Esophagus muscularis mucosa (tissue), 4 donors: ENCODE data around the gene ZNF784. TPM values are rescaled to one million over a fixed set of nuclear protein-coding genes. Genes with fewer than 3 reads are reported as not detected.
A peak's percentile ranks its signal among the peaks of the same experiment; 100 is the strongest.

ENCODE experiments used
- DNase-seq: peaks from one replicate; pipeline ENCODE4 v3.0.0-alpha.2; 2017; ENCODE audit errors: extremely low spot score
- H3K27ac ChIP-seq, 4 donors: fragments of 200-600 bp; sonication (generic); replicated peaks in 1 of 4; 1 replicate in 3 of 4; 2 replicates in 1 of 4; pipeline ENCODE4 v1.5.1; 2016 to 2019; ENCODE audit warnings: mild to moderate bottlenecking in 1 of 4
- H3K27me3 ChIP-seq, 4 donors: fragments of 200-600 bp; sonication (generic); one replicate each; pipeline versions ENCODE4 v1.5.1 to v1.6.0; 2016 to 2019
- H3K36me3 ChIP-seq, 4 donors: fragments of 200-600 bp; sonication (generic); one replicate each; pipeline ENCODE4 v1.5.1; 2016 to 2019
- H3K4me1 ChIP-seq, 4 donors: fragments of 200-600 bp; sonication (generic); one replicate each; pipeline ENCODE4 v1.5.1; 2016 to 2019
- H3K4me3 ChIP-seq, 4 donors: fragments of 200-600 bp; sonication (generic); 1 replicate in 2 of 4; 2 replicates in 2 of 4; pipeline ENCODE4 v1.5.1; 2016 to 2019; ENCODE audit warnings: mild to moderate bottlenecking in 4 of 4, moderate library complexity in 1 of 4
- H3K9me3 ChIP-seq, 4 donors: fragments of 200-600 bp; sonication (generic); 1 replicate in 3 of 4; 2 replicates in 1 of 4; pipeline ENCODE4 v1.5.1; 2016 to 2019
- EP300 ChIP-seq: sonication (generic); formaldehyde crosslinking; IDR thresholded peaks from one replicate; pipeline ENCODE4 v1.6.1; 2017; ENCODE audit warnings: antibody characterized with exemption
- POLR2A ChIP-seq: fragments of 450-650 bp; IDR thresholded peaks from one replicate; pipeline ENCODE4 v1.6.1; 2017; ENCODE audit warnings: antibody characterized with exemption, moderate library complexity, mild to moderate bottlenecking, low read depth
- POLR2AphosphoS5 ChIP-seq, 2 donors: sonication (generic); formaldehyde crosslinking; IDR thresholded peaks; one replicate each; pipeline ENCODE4 v1.6.1; 2017; ENCODE audit warnings: antibody characterized with exemption in 2 of 2
- WGBS: methylation state at CpG from one replicate; pipeline ENCODE4 v1.1.5; 2018; 5-methylcytosine and 5-hydroxymethylcytosine counted together
- intact Hi-C: fragments of 100-400 bp; cut with DNase I; formaldehyde crosslinking; loops from one replicate; pipeline ENCODE4 v1.15.1; 2023
- total RNA-seq, 4 donors: library from RNA; depleted of rRNA; stranded (reverse); fragments of >200 nt; gene quantifications; one replicate each; pipeline versions ENCODE4 v1.1.0 to v1.2.1, GENCODE V29; 2016
- TF ChIP-seq, protein P1 (sequence below), 3 experiments: fragments of 200-600 bp in 2 of 3; fragments of 450-650 bp in 1 of 3; sonication (generic) in 2 of 3; IDR thresholded peaks; one replicate each; pipeline ENCODE4 v1.5.1; 2017 to 2019; ENCODE audit warnings: antibody characterized with exemption in 3 of 3, mild to moderate bottlenecking in 2 of 3, moderate library complexity in 1 of 3

The ZNF784 gene
- total RNA-seq, 4 donors from 2014 or later = 2.5 to 6.3 (median 4.0) TPM

DNA sequence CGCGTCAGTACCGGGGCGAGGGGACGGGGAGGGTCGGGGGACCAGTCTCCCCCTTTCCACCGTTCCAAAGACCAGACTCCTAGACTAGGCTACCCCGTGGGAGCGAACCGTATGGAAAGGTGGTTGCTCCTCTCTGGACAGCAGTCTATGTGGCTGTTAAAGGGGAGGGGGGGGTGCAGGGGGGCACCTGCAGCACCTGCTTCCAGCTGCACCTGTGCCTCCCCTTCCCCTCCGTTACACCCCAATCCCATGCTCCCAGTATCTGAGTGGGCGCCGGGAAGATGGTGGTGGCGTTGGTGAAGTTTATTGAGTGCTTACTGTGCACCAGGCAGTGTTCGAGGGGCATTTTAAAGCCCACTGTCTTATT lies 23.7 kb downstream of the ZNF784 start:
- 10% methylated on average over 5 of the region's 15 CpGs for WGBS
- peak overlapping the region; percentile 72 to 87 (median 84) for H3K4me3 ChIP-seq
- H3K9me3 ChIP-seq = no peaks in the 10 kb centered on the region
- H3K27me3 ChIP-seq = no peaks in the 10 kb centered on the region
- peaks cover 9 to 29% (median 23%) of the 10 kb centered on the region in 4 donors for H3K36me3 ChIP-seq
- peaks cover 20 to 49% (median 33%) of the 10 kb centered on the region in 4 donors for H3K4me1 ChIP-seq
- no peak for TF ChIP-seq EP300
- no peak for TF ChIP-seq POLR2A
- TF ChIP-seq, protein P1, sequence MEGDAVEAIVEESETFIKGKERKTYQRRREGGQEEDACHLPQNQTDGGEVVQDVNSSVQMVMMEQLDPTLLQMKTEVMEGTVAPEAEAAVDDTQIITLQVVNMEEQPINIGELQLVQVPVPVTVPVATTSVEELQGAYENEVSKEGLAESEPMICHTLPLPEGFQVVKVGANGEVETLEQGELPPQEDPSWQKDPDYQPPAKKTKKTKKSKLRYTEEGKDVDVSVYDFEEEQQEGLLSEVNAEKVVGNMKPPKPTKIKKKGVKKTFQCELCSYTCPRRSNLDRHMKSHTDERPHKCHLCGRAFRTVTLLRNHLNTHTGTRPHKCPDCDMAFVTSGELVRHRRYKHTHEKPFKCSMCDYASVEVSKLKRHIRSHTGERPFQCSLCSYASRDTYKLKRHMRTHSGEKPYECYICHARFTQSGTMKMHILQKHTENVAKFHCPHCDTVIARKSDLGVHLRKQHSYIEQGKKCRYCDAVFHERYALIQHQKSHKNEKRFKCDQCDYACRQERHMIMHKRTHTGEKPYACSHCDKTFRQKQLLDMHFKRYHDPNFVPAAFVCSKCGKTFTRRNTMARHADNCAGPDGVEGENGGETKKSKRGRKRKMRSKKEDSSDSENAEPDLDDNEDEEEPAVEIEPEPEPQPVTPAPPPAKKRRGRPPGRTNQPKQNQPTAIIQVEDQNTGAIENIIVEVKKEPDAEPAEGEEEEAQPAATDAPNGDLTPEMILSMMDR (IDR thresholded peaks at IDR 0.05) = no peak
- no peak for TF ChIP-seq POLR2AphosphoS5 (IDR thresholded peaks at IDR 0.05)
- intact Hi-C loops = no loop called here
- peak overlapping the region; percentile 95 to 98 (median 96) for H3K27ac ChIP-seq
- DNase-seq = no peak

DNA sequence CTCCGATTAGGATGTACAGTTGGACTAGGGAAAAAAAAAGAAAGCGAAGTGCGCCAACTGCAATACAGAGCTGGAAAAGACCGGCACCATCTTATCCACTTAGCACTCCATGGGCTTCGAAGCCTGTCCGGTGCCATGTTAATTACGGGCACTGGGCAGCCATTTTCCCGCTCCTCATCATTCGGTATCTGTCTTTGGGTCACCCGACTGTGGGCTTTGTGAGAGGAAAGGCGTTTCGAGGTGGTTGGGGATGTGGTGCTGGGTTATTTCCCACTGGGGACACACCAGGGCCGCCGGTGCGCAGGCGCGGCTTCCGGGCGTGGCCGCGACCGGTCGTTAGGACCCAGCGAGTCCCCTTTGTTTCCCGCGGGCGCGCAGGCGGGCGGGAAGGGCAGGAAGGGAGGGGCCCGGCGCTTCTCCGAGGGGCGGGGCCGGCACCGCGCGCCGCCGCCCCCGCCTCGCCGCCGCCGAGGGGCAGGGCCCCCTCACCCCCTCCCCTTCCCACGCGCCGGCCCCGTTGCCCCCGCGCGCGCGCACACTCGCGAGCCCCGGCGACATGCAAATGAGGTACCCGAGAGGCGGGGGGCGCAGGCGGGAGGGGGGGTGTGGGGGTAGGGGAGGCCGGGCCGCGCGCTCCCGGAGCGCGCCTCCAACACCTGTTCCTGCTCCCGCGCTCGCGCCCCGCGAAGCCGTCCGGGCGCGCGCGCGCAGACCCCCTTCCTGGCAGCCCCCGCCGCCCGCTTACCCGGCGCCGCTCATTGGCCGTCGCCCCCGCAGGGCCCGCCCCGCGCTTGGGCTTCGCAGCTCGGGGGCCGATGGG lies 24.3 kb downstream of the ZNF784 start, which contains the start of gene ZNF524:
Gene ZNF524, plus strand, starts transcription at position 447 of the 820 bp plus-strand sequence. CDS start 1,825 bp downstream, outside the sequence.
- Histone ChIP-seq H3K27me3 (no peaks in the 10 kb centered on the region), H3K4me3 (peak within 1 kb of the TSS; percentile 72 to 87 (median 84)), H3K27ac (peak within 1 kb of the TSS; percentile 95 to 98 (median 96)), H3K4me1 (peaks cover 20 to 49% (median 32%) of the 10 kb centered on the region in 4 donors), H3K9me3 (no peaks in the 10 kb centered on the region), H3K36me3 (peaks cover 9 to 35% (median 29%) of the 10 kb centered on the region in 4 donors)
- intact Hi-C loops = no loop called here
- WGBS = under 1% methylated on average over 64 of the region's 97 CpGs
- peak; percentile 98 for DNase-seq
- TF ChIP-seq POLR2AphosphoS5 (IDR thresholded peaks at IDR 0.05) = peak in 1 of 2 donors; percentile 41
- TF ChIP-seq, protein P1 (IDR thresholded peaks at IDR 0.05) = no peak

DNA sequence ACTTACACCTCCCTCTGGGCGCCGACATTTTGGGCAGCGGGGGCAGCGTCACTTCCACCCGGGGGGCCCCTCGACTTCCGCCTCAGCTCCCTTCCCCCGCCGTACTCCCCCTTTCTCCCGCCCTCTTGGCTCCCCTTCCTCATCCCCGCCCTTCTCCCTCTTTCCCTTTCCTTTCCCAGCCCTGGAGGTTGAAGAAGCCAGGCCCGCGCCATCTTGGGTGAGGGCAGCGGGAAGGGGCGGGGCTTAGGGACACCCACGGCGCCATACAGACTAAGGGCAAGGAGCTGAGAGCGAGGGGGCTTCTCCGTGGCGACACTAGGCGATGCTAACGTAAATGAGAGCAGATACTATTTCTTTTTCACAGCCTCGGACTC lies 24.9 kb downstream of the ZNF784 start, which contains the start of gene FIZ1:
Gene FIZ1, minus strand, starts transcription at position 50 of the 374 bp plus-strand sequence. CDS start 1,652 bp downstream, outside the sequence.
- H3K4me3 ChIP-seq = peak within 1 kb of the TSS; percentile 72 to 87 (median 84)
- peak; percentile 100 for DNase-seq
- no peaks in the 10 kb centered on the region for H3K27me3 ChIP-seq
- H3K4me1 ChIP-seq = peaks cover 14 to 43% (median 26%) of the 10 kb centered on the region in 4 donors
- WGBS = under 1% methylated on average over 23 of the region's 23 CpGs
- H3K9me3 ChIP-seq = no peaks in the 10 kb centered on the region
- intact Hi-C loops = no loop called here
- TF ChIP-seq POLR2AphosphoS5 (IDR thresholded peaks at IDR 0.05) (peak; percentile 56 to 73), EP300 (no peak)
- peaks cover 9 to 40% (median 32%) of the 10 kb centered on the region in 4 donors for H3K36me3 ChIP-seq
- peak within 1 kb of the TSS; percentile 95 to 98 (median 96) for H3K27ac ChIP-seq

DNA sequence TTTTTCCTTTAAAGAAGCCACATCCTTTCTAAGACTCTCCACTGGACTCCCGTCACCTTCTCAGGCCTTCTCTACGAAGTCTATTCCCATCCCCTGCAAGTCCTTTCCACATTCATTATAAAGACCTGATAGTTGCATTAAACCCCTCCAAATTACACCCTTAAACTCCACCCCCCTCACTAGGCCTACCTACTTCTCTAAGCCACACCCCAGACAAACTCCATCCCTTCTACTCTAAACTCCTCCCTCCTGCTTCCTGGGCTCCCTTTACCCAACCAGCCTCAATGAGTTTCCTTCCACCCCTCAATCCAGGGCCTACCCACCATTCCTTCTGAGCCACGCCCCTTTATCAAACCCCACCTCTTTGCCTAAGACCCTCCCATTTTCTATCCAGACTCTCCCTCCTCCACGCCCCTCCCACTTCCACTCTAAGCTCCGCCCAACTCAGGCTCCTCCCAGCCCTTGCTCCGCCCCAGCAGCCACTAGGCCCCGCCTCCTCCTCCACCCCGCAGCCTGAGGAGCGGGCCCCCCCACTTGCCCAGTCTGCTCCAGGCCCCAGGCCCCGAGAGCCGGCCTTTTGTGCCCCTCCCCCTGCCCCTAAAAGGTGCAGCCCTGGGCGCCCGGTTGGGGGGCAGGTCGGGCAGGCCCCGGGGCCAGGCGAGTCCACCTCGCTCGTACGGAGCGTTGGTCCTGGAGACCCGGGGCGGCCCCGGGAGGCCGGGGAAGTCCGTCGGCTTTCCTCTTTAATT lies 25.5 kb downstream of the ZNF784 start:
- peak; percentile 98 for DNase-seq
- Histone ChIP-seq H3K27ac (peak overlapping the region; percentile 95 to 98 (median 96)), H3K9me3 (no peaks in the 10 kb centered on the region), H3K27me3 (no peaks in the 10 kb centered on the region), H3K4me3 (peak overlapping the region; percentile 72 to 87 (median 84)), H3K4me1 (peaks cover 8 to 37% (median 20%) of the 10 kb centered on the region in 4 donors), H3K36me3 (peaks cover 9 to 42% (median 33%) of the 10 kb centered on the region in 4 donors)
- 17% methylated on average over 9 of the region's 26 CpGs for WGBS
- no peak for TF ChIP-seq EP300
- TF ChIP-seq POLR2AphosphoS5 (IDR thresholded peaks at IDR 0.05) = peak in 1 of 2 donors; percentile 33
- intact Hi-C loops = no loop called here

DNA sequence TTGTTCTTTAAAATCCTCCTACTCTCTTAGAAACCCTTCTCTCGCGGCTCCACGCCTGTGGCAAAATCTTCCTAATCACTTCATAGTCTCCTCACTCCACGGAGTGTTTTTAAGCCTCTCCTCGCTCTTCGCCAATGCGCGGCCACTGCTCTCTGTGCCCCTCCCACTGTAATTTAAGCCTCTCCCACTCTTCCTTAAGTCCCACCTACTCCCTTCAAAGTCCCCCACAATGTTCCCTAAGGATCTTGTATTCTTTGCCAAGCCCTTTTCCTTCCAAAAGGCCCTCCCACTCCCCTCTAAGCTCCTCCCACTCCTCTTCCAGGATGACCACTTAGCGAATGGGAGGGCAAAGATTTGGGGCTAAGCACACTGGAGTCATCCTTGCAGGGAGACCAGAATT lies 26.3 kb downstream of the ZNF784 start:
- H3K4me3 ChIP-seq = no peak overlapping the region
- H3K9me3 ChIP-seq = no peaks in the 10 kb centered on the region
- peaks cover 9 to 51% (median 37%) of the 10 kb centered on the region in 4 donors for H3K36me3 ChIP-seq
- DNase-seq = no peak
- no peaks in the 10 kb centered on the region for H3K27me3 ChIP-seq
- H3K4me1 ChIP-seq = peaks cover 7 to 32% (median 18%) of the 10 kb centered on the region in 4 donors
- WGBS = 83% methylated on average over 9 of the region's 9 CpGs
- intact Hi-C loops = no loop called here
- TF ChIP-seq EP300 = no peak
- TF ChIP-seq POLR2A = no peak
- H3K27ac ChIP-seq = peak overlapping the region in 3 of 4 donors; percentile 96 to 98 (median 97)
